ENCODE measurements around the gene USH1C.

The USH1C gene

DNA sequence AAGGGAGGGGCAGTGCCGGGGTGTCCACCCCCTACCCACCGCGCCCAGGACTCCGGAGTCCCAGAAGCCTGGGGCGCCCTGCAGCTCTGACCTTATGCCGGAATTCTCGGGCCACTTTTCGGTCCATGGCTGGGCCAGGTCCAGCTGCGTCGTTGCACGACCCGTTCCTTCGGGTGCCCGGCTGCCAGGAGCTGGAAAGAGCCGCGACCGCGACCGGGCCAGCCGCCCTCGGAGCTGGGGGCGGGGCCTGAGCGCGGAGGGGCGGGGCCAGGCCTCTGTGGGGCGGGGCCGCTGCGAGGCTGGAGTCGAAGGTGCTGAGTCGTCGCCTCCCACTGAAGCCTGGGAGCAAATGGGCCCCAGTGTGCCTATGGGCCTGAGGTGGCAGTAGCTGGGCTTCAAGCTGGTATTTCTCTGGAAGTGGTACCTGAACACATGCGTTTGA, at the start of gene USH1C:
Gene USH1C (minus strand): TSS at position 236 of the 442 bp plus-strand sequence. CDS start 109 bp downstream, at position 127.
- no peak for TF ChIP-seq CTCF (IDR thresholded peaks at IDR 0.05; ENCODE audit: extremely low read depth, missing control alignments)
- DNase-seq (ENCODE audit: low spot score), result no peak

GRCh38 chr11:17593466-17594245, 49.4 kb upstream of the USH1C start:
- TF ChIP-seq CTCF (IDR thresholded peaks at IDR 0.05; ENCODE audit: extremely low read depth, missing control alignments), result no peak
- DNase-seq (ENCODE audit: low spot score), result no peak

GRCh38 chr11:17591293-17591692, 47.1 kb upstream of the USH1C start:
- no peak for TF ChIP-seq CTCF (IDR thresholded peaks at IDR 0.05; ENCODE audit: extremely low read depth, missing control alignments)
- no peak for DNase-seq (ENCODE audit: low spot score)

GRCh38 chr11:17590463-17590862, 46.2 kb upstream of the USH1C start:
- no peak for DNase-seq (ENCODE audit: low spot score)
- TF ChIP-seq CTCF (IDR thresholded peaks at IDR 0.05; ENCODE audit: extremely low read depth, missing control alignments), result no peak

GRCh38 chr11:17588721-17589120, 44.5 kb upstream of the USH1C start:
- TF ChIP-seq CTCF (IDR thresholded peaks at IDR 0.05; ENCODE audit: extremely low read depth, missing control alignments), result no peak
- DNase-seq (ENCODE audit: low spot score), result no peak

- no peak for TF ChIP-seq CTCF (IDR thresholded peaks at IDR 0.05; ENCODE audit: extremely low read depth, missing control alignments)
- no peak for DNase-seq (ENCODE audit: low spot score)
Observed at GRCh38 chr11:17588166-17588565, 44.0 kb upstream of the USH1C start.

- DNase-seq (ENCODE audit: low spot score), result no peak
- TF ChIP-seq CTCF (IDR thresholded peaks at IDR 0.05; ENCODE audit: extremely low read depth, missing control alignments), result no peak
Observed at GRCh38 chr11:17585911-17586695, 41.9 kb upstream of the USH1C start.

Data from GM20000 (cell line).